ENCODE measurements around the gene C10orf67.

- TF ChIP-seq CTCF (IDR thresholded peaks at IDR 0.05; ENCODE audit: borderline replicate concordance, extremely low read depth, low read length, poor library complexity, severe bottlenecking) = peak; percentile 77
- TF ChIP-seq EZH2 (IDR thresholded peaks at IDR 0.05; ENCODE audit: borderline replicate concordance, low read depth, low read length, severe bottlenecking) = no peak
These were observed 186.2 kb downstream of the C10orf67 start for GRCh38 chr10:23158370-23158769.
